CD4-positive, alpha-beta T cell treated with Interleukin-1 beta for 1 hour (primary cell): ENCODE results near the gene DLX1.
"Not testable (repeated sequence)": the region's sequence is repeated elsewhere in the genome, so short reads cannot be mapped to it uniquely, and the experiment has no call there.

Experiments
- DNase-seq, 2 donors: peaks; one replicate each; pipeline ENCODE4 v3.0.0-alpha.2; 2020 to 2022

Gene DLX1

DNA sequence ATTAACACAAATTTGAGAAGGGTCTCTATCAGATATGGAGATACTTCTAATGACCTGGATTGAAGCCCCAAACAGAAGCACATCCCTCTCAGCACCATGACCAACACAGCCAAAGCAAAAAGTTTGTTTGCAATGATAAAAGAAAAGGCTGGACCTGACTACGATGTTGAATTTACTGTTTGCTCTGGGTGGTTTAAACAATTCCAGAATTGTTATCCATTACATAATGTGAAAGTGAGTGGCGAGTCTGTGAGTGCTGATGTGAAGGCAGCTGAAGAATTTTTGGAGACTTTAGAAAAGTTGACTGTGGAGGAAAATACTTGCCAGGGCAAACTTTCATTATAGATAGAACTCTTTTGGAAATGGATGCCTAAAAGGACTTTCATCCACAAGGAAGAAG is 34.8 kb downstream of the DLX1 start:
- DNase-seq: no peak

DNA sequence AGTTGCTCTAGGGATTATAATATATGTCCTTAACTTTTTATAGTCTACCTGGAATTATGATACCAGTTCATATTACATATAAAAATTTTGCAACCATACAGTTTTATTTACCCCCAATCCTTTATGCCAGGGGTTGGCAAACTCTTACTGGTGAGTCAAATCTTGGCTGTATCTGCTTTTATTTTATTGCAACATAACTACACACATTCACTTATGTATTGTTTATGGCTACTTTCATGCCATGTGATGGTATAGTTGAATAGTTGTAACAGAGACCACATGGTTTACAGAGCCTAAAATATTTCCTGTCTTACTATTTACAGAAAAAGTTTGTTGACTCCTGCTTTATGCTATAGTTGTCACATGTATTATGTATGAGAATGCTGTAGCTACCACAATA is 43.2 kb downstream of the DLX1 start:
- no peak for DNase-seq

DNA sequence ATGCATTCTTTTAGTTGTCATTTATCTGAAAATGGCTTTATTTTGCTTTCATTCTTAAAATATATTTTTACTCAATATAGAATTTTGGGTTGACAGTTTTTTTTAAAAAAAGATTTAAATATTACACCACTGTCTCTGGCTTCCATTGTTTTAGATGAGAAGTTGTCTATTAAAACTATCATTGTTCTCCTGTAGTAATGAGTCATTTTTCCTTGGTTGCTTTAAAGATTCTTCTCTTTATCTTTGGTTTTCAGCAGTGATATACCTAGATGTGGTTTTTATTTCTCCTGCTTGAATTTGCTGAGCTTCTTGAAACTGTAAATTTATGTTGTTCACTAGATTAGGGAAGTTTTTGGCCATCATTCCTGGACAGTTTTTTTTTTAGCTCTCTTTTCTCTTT is 44.1 kb downstream of the DLX1 start:
- no peak for DNase-seq

DNA sequence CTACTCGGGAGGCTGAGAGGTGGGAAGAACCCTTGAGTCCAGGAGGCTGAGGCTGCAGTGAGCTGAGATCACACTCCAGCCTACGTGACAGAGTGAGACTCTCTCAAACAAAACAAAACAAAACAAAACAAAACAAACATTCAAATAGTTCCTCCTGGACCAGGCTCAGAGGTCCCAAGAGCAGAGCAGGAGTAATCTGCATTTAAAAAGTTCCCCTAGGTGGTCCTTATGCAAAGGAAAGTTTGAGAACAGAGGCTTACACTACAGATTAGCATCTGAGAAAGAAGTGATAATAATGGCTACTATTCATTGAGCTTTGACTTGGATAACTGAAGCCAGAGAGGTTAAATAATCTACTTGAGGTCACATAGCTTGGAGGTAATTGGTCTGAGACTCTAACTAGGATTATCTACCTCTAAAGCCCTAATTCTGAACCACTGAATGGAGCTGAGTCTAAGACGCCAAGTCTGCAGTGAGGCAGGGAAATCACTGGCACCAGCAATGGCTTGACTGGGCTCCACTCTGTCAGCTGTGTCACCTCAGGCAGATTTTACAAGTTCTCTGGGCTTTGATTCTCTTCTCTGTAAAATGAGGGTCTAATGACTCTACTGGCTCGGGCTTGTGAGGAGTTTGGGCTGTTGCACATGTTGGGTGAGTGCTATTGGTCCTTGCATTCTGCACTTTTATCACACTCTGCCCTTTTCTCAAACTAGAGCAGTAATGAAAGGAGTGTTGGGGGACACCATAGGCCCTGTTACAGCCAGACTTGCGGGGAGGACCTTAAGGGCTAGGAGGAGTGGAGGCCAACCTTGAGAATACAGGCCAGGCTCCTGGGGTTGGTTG is 46.6 kb downstream of the DLX1 start:
- no peak for DNase-seq

- no peak for DNase-seq
Observed at GRCh38 chr2:172134270-172134669, 49.0 kb downstream of the DLX1 start.

- no peak for DNase-seq
Observed at GRCh38 chr2:172135446-172135845, 50.1 kb downstream of the DLX1 start.

DNA sequence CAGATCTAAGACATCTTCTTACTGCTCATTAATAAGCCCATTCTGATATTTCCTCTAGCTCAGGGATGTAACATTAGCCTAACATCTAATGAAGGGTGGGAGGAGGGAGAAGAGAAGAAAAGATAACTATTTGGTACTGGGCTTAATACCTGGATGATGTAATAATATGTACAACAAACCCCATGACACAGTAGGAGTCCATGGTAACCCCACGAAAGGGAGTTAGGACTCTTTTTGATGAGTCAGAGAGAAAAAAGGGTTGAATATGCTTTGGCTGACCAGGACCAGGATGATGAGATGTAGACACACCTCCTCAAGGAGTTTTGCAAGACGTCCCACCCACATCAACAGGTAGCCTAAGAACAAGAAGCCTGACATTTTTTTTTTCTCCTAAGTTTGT is 51.8 kb downstream of the DLX1 start:
- no peak for DNase-seq

DNA sequence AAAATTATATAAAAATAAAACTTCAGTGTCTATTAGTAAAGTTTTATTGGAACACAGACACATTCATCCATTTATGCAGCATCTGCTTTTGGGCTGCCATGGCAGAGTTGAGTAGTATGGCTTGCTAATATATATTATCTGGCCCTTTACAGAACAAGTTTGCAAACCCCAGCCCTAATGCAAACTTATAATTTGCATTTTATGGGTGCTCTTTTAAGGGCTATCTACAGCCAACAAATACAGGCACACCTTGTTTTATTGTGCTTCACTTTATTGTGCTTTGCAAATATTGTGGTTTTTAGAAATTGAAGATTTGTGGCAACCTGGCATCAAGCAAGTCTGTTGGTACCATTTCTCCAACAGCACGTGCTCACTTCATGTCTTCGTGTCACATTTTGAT is 52.6 kb downstream of the DLX1 start:
- no peak for DNase-seq

DNA sequence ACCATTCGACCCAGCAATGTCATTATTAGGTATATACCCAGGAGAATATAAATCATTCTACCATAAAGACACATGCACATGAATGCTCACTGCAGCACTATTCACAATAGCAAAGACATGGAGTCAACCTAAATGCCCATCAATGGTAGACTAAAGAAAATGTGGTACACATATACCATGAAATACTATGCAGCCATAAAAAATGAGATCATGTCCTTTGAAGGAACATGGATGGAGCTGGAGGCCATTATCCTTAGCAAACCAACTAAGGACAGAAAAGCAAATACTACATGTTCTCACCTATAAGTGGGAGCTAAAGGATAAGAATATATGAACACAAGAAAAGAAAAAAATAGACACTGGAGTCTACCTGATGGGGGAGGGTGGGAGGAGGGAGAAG is 53.4 kb downstream of the DLX1 start:
- DNase-seq: not testable (repeated sequence)
